H1 (cell line): ENCODE data around the gene PIP5K1B. TPM values are rescaled to one million over a fixed set of nuclear protein-coding genes. Genes with fewer than 3 reads are reported as not detected.

Experiments used
- CTCF ChIA-PET: fragments of 300-600 bp; sonication (Branson Sonifier 250); formaldehyde crosslinking; loops from one replicate; lab custom pipeline; 2021; ENCODE audit not compliant: partially characterized antibody; lab: Charles Lee
- POLR2A ChIA-PET: fragments of 300-600 bp; sonication (Branson Sonifier 250); formaldehyde crosslinking; loops from one replicate; lab custom pipeline; 2021; ENCODE audit warnings: inconsistent platforms; ENCODE audit not compliant: partially characterized antibody; lab: Charles Lee
- DNase-seq, 2 experiments: peaks; one replicate each; pipeline versions ENCODE4 v3.0.0 to v3.0.0-alpha.2; 2010 to 2022; ENCODE audit warnings: low spot score in 2 of 2, low read depth in 1 of 2, mixed read lengths in 1 of 2
- FAIRE-seq: peaks from 2 replicates; lab custom pipeline; 2011; peaks lifted over from hg19 to GRCh38; lab: Jason Lieb, UNC
- H2AFZ ChIP-seq: 2 replicates; pipeline ENCODE4 v1.8.1; 2012; ENCODE audit warnings: low read length, inconsistent platforms
- H2AK5ac ChIP-seq: 2 replicates; pipeline ENCODE4 v1.6.1; 2013; ENCODE audit warnings: low read depth, low read length
- H2BK120ac ChIP-seq: replicated peaks from 2 replicates; pipeline ENCODE3; 2013; ENCODE audit warnings: low read depth, low read length, inconsistent platforms
- H2BK12ac ChIP-seq: 2 replicates; pipeline ENCODE4 v1.6.1; 2013; ENCODE audit warnings: low read depth, low read length
- H2BK15ac ChIP-seq: 2 replicates; pipeline ENCODE4 v1.6.1; 2013; ENCODE audit warnings: low read length
- H2BK20ac ChIP-seq: 2 replicates; pipeline ENCODE4 v1.6.1; 2013; ENCODE audit warnings: low read length
- H2BK5ac ChIP-seq: 2 replicates; pipeline ENCODE4 v1.6.1; 2013; ENCODE audit warnings: low read depth, low read length
- H3K14ac ChIP-seq: 2 replicates; pipeline ENCODE4 v1.6.1; 2013; ENCODE audit warnings: inconsistent platforms; ENCODE audit not compliant: insufficient read length
- H3K18ac ChIP-seq: 2 replicates; pipeline ENCODE4 v1.6.1; 2013; ENCODE audit warnings: low read length; ENCODE audit errors: extremely low read depth
- H3K23ac ChIP-seq: 2 replicates; pipeline ENCODE4 v1.6.1; 2013; ENCODE audit warnings: inconsistent platforms; ENCODE audit not compliant: insufficient read length
- H3K23me2 ChIP-seq: 2 replicates; pipeline ENCODE4 v1.6.1; 2013; ENCODE audit warnings: low read depth, low read length
- H3K27ac ChIP-seq: 2 replicates; pipeline ENCODE4 v1.6.1; 2011; ENCODE audit warnings: low read depth, low read length, inconsistent platforms
- H3K27me3 ChIP-seq, 4 experiments: replicated peaks in 1 of 4; 1 replicate in 1 of 4; 2 replicates in 3 of 4; pipeline versions ENCODE4 v1.6.1 to v1.8.1; 2011 to 2013; ENCODE audit warnings: low read length in 3 of 4, mild to moderate bottlenecking in 3 of 4, inconsistent platforms in 2 of 4, mixed read lengths in 2 of 4, moderate library complexity in 1 of 4; ENCODE audit not compliant: control insufficient read depth in 3 of 4, insufficient read depth in 3 of 4; ENCODE audit errors: extremely low read depth in 1 of 4
- H3K36me3 ChIP-seq, 4 experiments: 2 replicates each; pipeline versions ENCODE4 v1.6.1 to v1.8.1; 2011 to 2013; ENCODE audit warnings: mild to moderate bottlenecking in 4 of 4, low read length in 3 of 4, moderate library complexity in 2 of 4, control low read depth in 1 of 4, inconsistent platforms in 1 of 4; ENCODE audit not compliant: insufficient read depth in 4 of 4, control insufficient read depth in 2 of 4
- H3K4ac ChIP-seq: replicated peaks from 2 replicates; pipeline ENCODE3; 2013; ENCODE audit warnings: low read length, low read depth, mixed read lengths, inconsistent platforms; ENCODE audit not compliant: insufficient read length
- H3K4me1 ChIP-seq, 4 experiments: replicated peaks in 1 of 4; 1 replicate in 1 of 4; 2 replicates in 3 of 4; pipeline versions ENCODE4 v1.6.1 to v1.8.1; 2011 to 2013; ENCODE audit warnings: low read length in 3 of 4, inconsistent platforms in 2 of 4, mixed read lengths in 1 of 4; ENCODE audit not compliant: insufficient read depth in 4 of 4, control insufficient read depth in 3 of 4
- H3K4me2 ChIP-seq, 2 experiments: 2 replicates each; pipeline versions ENCODE4 v1.6.1 to v1.8.1; 2011 to 2013; ENCODE audit warnings: low read depth in 2 of 2, low read length in 2 of 2, control low read depth in 1 of 2, inconsistent platforms in 1 of 2, mild to moderate bottlenecking in 1 of 2; ENCODE audit not compliant: insufficient read depth in 1 of 2
- H3K4me3 ChIP-seq, 4 experiments: fragments of 200-600, 300-600 bp in 1 of 4; sonication (generic), shearing (Covaris generic), sonication (Bioruptor Twin) in 1 of 4; 2 replicates each; pipeline versions ENCODE4 v1.5.1 to v1.8.1; 2011 to 2016; ENCODE audit warnings: low read length in 4 of 4, low read depth in 3 of 4, control low read depth in 2 of 4, inconsistent platforms in 2 of 4, mild to moderate bottlenecking in 2 of 4, mixed read lengths in 1 of 4, moderate library complexity in 1 of 4; ENCODE audit not compliant: insufficient read depth in 2 of 4; ENCODE audit errors: extremely low read depth in 1 of 4
- H3K56ac ChIP-seq: replicated peaks from 2 replicates; pipeline ENCODE3; 2013; ENCODE audit warnings: low read depth, mild to moderate bottlenecking, mixed read lengths, low read length, inconsistent platforms; ENCODE audit not compliant: insufficient read length
- H3K79me1 ChIP-seq: 2 replicates; pipeline ENCODE4 v1.6.1; 2013; ENCODE audit warnings: low read depth, low read length, control low read depth
- H3K79me2 ChIP-seq, 2 experiments: 2 replicates each; pipeline versions ENCODE4 v1.6.1 to v1.8.1; 2012 to 2013; ENCODE audit warnings: low read length in 2 of 2, mild to moderate bottlenecking in 2 of 2, inconsistent platforms in 1 of 2; ENCODE audit not compliant: insufficient read depth in 2 of 2, control insufficient read depth in 1 of 2
- H3K9ac ChIP-seq, 4 experiments: replicated peaks in 1 of 4; 1 replicate in 1 of 4; 2 replicates in 3 of 4; pipeline versions ENCODE4 v1.6.1 to v1.8.1; 2011 to 2013; ENCODE audit warnings: low read depth in 3 of 4, low read length in 3 of 4, control low read depth in 2 of 4, mild to moderate bottlenecking in 2 of 4, moderate library complexity in 2 of 4, inconsistent platforms in 1 of 4; ENCODE audit errors: extremely low read depth in 1 of 4
- H3K9me3 ChIP-seq, 2 experiments: 2 replicates each; pipeline versions ENCODE4 v1.6.1 to v1.8.1; 2012 to 2013; ENCODE audit warnings: mild to moderate bottlenecking in 2 of 2, moderate library complexity in 2 of 2, control low read depth in 1 of 2, inconsistent platforms in 1 of 2, low read depth in 1 of 2, low read length in 1 of 2, mixed read lengths in 1 of 2; ENCODE audit not compliant: insufficient read depth in 2 of 2
- H4K20me1 ChIP-seq, 2 experiments: replicated peaks in 1 of 2; 2 replicates each; pipeline versions ENCODE3 to v1.8.1; 2011 to 2013; ENCODE audit warnings: inconsistent platforms in 2 of 2, low read length in 2 of 2, mild to moderate bottlenecking in 1 of 2; ENCODE audit not compliant: insufficient read depth in 2 of 2, control insufficient read depth in 1 of 2
- H4K5ac ChIP-seq: 2 replicates; pipeline ENCODE4 v1.6.1; 2013; ENCODE audit warnings: low read length, low read depth, mixed read lengths, inconsistent platforms; ENCODE audit not compliant: insufficient read length
- H4K8ac ChIP-seq: 2 replicates; pipeline ENCODE4 v1.8.0; 2013; ENCODE audit warnings: mild to moderate bottlenecking, moderate library complexity, low read length, inconsistent platforms; ENCODE audit not compliant: insufficient read depth; ENCODE audit errors: extremely low read depth
- H4K91ac ChIP-seq: replicated peaks from 2 replicates; pipeline ENCODE3; 2013; ENCODE audit warnings: low read length, mixed read lengths, inconsistent platforms; ENCODE audit not compliant: insufficient read length
- KDM1A ChIP-seq: fragments of 200-600, 300-600 bp; sonication (generic); IDR thresholded peaks from 2 replicates; pipeline ENCODE4 v1.7.1; 2016; ENCODE audit warnings: mild to moderate bottlenecking, low read length, borderline replicate concordance
- NRF1 ChIP-seq: IDR thresholded peaks from 2 replicates; pipeline ENCODE4 v1.6.1; 2011; ENCODE audit warnings: mild to moderate bottlenecking, low read depth, low read length, improper control_type of control experiment
- WGBS, 2 experiments: shearing (Covaris generic) in 1 of 2; methylation state at CpG; one replicate each; pipeline versions ENCODE4 v1.1.6 to v1.1.7; 2013 to 2015; ENCODE audit warnings: low lambda C conversion rate in 2 of 2, mixed read lengths in 2 of 2, inconsistent platforms in 1 of 2, low coverage in 1 of 2, missing lambda C conversion rate in 1 of 2; ENCODE audit not compliant: insufficient replicate concordance in 2 of 2, insufficient coverage in 1 of 2, insufficient read length in 1 of 2; ENCODE audit errors: extremely low coverage in 1 of 2, missing lambda C conversion rate in 1 of 2; 5-methylcytosine and 5-hydroxymethylcytosine counted together
- polyA plus RNA-seq, 7 experiments: library from polyadenylated mRNA; depleted of rRNA in 3 of 7; stranded (reverse) in 5 of 7; unstranded in 2 of 7; fragments of >200 nt in 5 of 7; fragments of 200-250 nt in 2 of 7; gene quantifications; 1 replicate in 5 of 7; 2 replicates in 1 of 7; 4 replicates in 1 of 7; pipeline versions ENCODE4 v1.2.1 to v1.2.3, GENCODE V29; 2011 to 2013; ENCODE audit warnings: missing spikeins in 2 of 7, mixed read lengths in 2 of 7
- total RNA-seq: library from RNA; stranded (reverse); fragmentation: NEBNext Ultra II Directional; extraction: Animal tissue kit (Norgen Biotek cat#: 25700); gene quantifications from 2 replicates; pipeline ENCODE4 v1.2.1, GENCODE V29; 2021

Gene PIP5K1B
- total and polyA plus RNA-seq, 2 of the 8 experiments (the other 6 are each of a cell fraction or from before 2014, with no cell fraction given) = 4.7 to 7.7 TPM

GRCh38 chr9:69036309-69036708, 331.3 kb downstream of the PIP5K1B start:
- Histone ChIP-seq H2AFZ (0 out of 2 replicates have a peak overlapping the region, but pooled peaks have one; percentile 81), H3K79me1 (peaks cover 2% of the 10 kb centered on the region; the same call in 1 of the 2 replicates), H3K4ac (peak overlapping the region; percentile 34), H3K79me2 (peaks cover 8 to 47% of the 10 kb centered on the region in 2 experiments)
- TF ChIP-seq NRF1 = no peak
- TF ChIP-seq KDM1A = peak; percentile 97
- TF ChIP-seq, all 59 proteins: peak for 1
- Histone ChIP-seq H4K91ac (no peak overlapping the region), H3K4me1 (peaks cover 0 to 4% (median 1%) of the 10 kb centered on the region in 4 experiments; a peak in 2 of 7 replicates), H3K27ac (0 out of 2 replicates have a peak overlapping the region, but pooled peaks have one; percentile 48), H3K4me2 (peak overlapping the region; percentile 71 to 77), H3K27me3 (no peaks in the 10 kb centered on the region), H4K8ac (peak overlapping the region; percentile 95; the same call in 1 of the 2 replicates), H3K18ac (no peak overlapping the region), H3K23ac (no peak overlapping the region), H3K36me3 (no peaks in the 10 kb centered on the region), H3K23me2 (peaks cover 7% of the 10 kb centered on the region; the same call in 1 of the 2 replicates), H2BK20ac (no peak overlapping the region), H2BK120ac (no peak overlapping the region), H3K9ac (peak overlapping the region in 3 of 4 experiments; percentile 32 to 83 (median 73); a peak in 5 of 7 replicates), H3K56ac (no peak overlapping the region), H3K9me3 (no peaks in the 10 kb centered on the region), H2AK5ac (no peak overlapping the region), H4K20me1 (peaks cover 0 to 3% of the 10 kb centered on the region in 2 experiments), H4K5ac (no peak overlapping the region), H2BK5ac (no peak overlapping the region), H3K14ac (no peak overlapping the region), H3K4me3 (peak overlapping the region; percentile 61 to 96 (median 83)), H2BK15ac (no peak overlapping the region), H2BK12ac (no peak overlapping the region)
- WGBS, 2 experiments = 9% methylated on average over 14 of the region's 14 CpGs; no CpG with 5 or more reads in 1 of the 2 experiments
- FAIRE-seq (no peak), DNase-seq (no peak)
- POLR2A ChIA-PET = interaction anchor here (0.6 to 2.0 kb wide), 11 partner anchors 9 to 172 kb away, joined by 3 to 8 read pairs (median 3); no protein-coding TSS in a partner anchor
- CTCF ChIA-PET = interaction anchor here (0.7 to 1.4 kb wide), 6 partner anchors 11 to 453 kb away, joined by 3 to 4 read pairs (median 3); no protein-coding TSS in a partner anchor
